Skeletal muscle satellite cell (primary cell): ENCODE data around the gene MYH16.
"Not testable (repeated sequence)": the region's sequence is repeated elsewhere in the genome, so short reads cannot be mapped to it uniquely, and the experiment has no call there.

Experiments
- H3K27me3 ChIP-seq: 2 replicates; pipeline ENCODE4 v1.7.0; 2013; ENCODE audit warnings: low read length; ENCODE audit not compliant: control insufficient read depth, insufficient read depth
- H3K36me3 ChIP-seq: 2 replicates; pipeline ENCODE4 v1.7.0; 2013; ENCODE audit warnings: mild to moderate bottlenecking, control low read depth, low read length; ENCODE audit not compliant: insufficient read depth
- H3K4me1 ChIP-seq: 2 replicates; pipeline ENCODE4 v1.7.0; 2013; ENCODE audit warnings: low read length; ENCODE audit not compliant: control insufficient read depth, insufficient read depth
- H3K4me2 ChIP-seq: 2 replicates; pipeline ENCODE4 v1.7.0; 2013; ENCODE audit warnings: mild to moderate bottlenecking, low read length
- H3K4me3 ChIP-seq: 2 replicates; pipeline ENCODE4 v1.7.0; 2013; ENCODE audit warnings: low read length
- H3K9ac ChIP-seq: 2 replicates; pipeline ENCODE4 v1.7.0; 2013; ENCODE audit warnings: mild to moderate bottlenecking, low read depth, low read length, moderate library complexity
- H3K9me3 ChIP-seq: replicated peaks from 2 replicates; pipeline ENCODE4 v1.7.0; 2013; ENCODE audit warnings: mild to moderate bottlenecking, control low read depth, low read length

Gene MYH16

DNA sequence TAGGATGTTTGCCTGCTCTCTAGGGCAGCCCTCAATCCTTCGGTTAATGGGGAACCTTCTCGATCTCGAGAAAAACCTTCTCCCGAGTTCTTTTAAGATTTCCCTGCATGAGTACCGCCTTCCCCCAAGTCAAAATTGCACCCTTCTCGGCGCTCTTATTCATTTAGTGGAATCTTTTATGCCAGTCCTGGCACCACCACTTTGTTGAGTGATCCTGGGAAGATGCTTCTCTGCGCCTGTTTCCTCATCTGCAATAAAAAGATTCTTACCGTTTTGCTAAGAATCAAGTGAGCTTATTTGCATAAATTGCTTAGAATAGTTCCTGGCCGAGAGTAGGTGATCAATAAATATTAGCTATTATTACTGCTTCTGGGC, 53.8 kb downstream of the MYH16 start:
- Histone ChIP-seq H3K9me3 (no peaks in the 10 kb centered on the region), H3K27me3 (no peaks in the 10 kb centered on the region), H3K4me2 (peak overlapping the region; percentile 85), H3K36me3 (peaks cover 6% of the 10 kb centered on the region), H3K4me3 (peak overlapping the region; percentile 90), H3K4me1 (peaks cover 41% of the 10 kb centered on the region), H3K9ac (peak overlapping the region; percentile 98)

DNA sequence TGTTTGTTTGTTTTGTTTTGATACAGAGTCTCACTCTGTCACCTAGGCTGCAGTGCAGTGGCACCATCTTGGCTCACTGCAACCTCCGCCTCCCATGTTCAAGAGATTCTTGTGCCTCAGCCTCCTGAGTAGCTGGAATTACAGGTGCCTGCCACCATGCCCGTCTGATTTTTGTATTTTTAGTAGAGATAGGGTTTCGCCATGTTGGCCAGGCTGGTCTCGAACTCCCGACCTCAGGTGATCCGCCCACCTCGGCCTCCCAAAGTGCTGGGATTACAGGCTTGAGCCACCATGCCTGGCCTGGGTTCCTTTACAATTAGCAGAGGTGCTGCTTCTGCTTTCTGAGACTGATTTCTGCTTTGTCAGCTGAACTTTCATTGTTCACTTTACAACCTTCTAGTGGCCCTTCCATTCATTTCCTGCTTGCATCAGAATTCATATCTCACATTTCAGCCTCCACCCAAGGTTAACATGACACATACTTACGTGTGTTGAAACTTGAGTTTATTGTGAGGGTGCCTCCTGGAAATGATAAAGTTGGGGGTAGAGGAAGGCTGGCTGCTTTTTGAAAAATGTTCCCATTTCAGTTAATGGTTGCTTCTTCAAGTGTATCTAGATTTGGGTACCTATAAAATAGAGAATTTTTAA, 57.8 kb downstream of the MYH16 start:
- H3K9me3 ChIP-seq, H3K27me3 ChIP-seq: not testable (repeated sequence)
- H3K4me1 ChIP-seq = peaks cover 39% of the 10 kb centered on the region
- peak overlapping the region; percentile 74 for H3K4me2 ChIP-seq
- H3K36me3 ChIP-seq = peaks cover 19% of the 10 kb centered on the region
- H3K4me3 ChIP-seq = peak overlapping the region; percentile 46
- H3K9ac ChIP-seq = peak overlapping the region; percentile 53

DNA sequence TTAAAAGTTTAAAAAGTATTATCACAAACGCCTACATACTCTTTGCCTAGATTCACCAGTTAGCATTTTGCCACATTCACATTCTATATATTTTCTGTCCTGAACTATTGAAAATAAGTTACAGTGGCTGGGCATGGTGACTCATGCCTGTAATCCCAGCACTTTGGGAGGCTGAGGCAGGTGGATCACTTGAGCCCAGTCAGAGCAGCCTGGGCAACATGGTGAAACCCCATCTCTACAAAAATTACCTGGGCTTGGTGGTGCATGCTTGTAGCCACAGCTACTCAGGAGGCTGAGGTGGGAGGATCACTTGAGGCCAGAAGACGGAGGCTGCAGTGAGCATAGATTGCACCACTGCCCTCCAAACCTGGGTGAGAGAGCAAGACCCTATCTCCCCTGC, 58.4 kb downstream of the MYH16 start:
- Histone ChIP-seq H3K9me3 (no peaks in the 10 kb centered on the region), H3K4me2 (peak overlapping the region; percentile 74), H3K9ac (peak overlapping the region; percentile 3), H3K36me3 (peaks cover 22% of the 10 kb centered on the region), H3K4me1 (peaks cover 39% of the 10 kb centered on the region), H3K4me3 (peak overlapping the region; percentile 35), H3K27me3 (no peaks in the 10 kb centered on the region)

DNA sequence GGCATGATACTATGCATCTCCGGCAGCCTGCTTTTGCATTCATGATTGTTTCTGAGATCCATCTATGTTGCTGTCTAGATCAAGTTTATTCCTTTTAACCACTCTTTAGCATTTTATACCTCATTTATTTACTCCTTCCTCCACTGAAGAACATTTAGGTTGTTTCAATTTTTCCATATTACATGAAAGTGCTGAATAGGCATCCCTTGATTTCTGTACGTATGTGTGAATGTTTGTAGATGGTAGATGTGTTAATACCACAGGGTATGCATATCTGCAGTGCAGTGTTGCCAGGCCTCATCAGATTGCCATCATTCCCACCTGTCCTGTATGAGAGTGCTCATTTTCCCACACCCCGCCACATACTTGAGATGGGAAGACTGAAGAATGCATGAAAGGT, 67.0 kb downstream of the MYH16 start:
- H3K4me3 ChIP-seq = no peak overlapping the region
- H3K4me1 ChIP-seq = no peaks in the 10 kb centered on the region
- H3K27me3 ChIP-seq = no peaks in the 10 kb centered on the region
- H3K9ac ChIP-seq = no peak overlapping the region
- H3K9me3 ChIP-seq = no peaks in the 10 kb centered on the region
- H3K36me3 ChIP-seq = peaks cover 75% of the 10 kb centered on the region
- no peak overlapping the region for H3K4me2 ChIP-seq

DNA sequence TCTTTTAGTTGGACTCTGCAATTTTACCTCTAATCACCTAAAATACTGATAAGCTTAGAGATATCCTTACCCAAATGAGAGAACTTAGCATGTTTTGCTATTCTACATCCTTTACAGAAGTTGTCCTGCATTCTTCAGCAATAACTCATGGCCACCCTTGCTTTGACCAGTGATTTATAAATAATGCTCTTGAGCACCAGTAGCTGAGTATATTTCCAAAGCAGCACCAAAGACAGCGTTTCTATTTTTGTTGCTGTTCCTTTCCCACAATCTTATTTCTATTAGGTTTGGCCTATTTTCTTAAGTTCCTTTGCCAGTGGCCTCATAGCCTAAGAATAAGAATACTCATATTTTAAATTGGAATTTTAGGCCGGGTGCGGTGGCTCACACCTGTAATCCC, 68.0 kb downstream of the MYH16 start:
- Histone ChIP-seq H3K27me3 (no peaks in the 10 kb centered on the region), H3K4me3 (no peak overlapping the region), H3K36me3 (peaks cover 79% of the 10 kb centered on the region)

DNA sequence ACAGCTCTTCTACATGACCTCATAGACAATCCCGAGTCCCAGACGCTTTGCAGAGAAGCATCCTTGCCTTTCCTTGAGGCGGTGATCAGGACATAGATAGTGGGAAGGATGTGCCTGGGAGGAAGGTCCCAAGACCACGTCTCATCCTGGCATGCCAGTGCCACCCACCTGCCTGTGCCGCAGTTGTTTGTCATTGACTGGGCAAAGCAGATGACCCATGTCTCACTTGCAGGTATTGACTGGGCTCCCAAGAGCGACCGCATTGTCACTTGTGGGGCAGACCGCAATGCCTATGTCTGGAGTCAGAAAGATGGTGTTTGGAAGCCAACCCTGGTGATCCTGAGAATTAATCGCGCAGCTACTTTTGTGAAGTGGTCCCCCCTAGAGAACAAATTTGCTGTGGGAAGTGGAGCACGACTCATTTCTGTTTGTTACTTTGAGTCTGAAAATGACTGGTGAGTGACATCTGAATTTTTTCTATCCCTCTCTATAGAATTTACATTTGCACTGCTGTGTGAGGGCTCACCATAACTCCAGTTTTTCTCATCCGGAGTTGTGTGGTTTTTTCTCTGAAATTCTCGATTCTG, 71.5 kb downstream of the MYH16 start:
- peaks cover 70% of the 10 kb centered on the region for H3K36me3 ChIP-seq
- no peak overlapping the region for H3K4me2 ChIP-seq
- no peaks in the 10 kb centered on the region for H3K9me3 ChIP-seq
- H3K27me3 ChIP-seq = no peaks in the 10 kb centered on the region
- no peak overlapping the region for H3K4me3 ChIP-seq
- no peaks in the 10 kb centered on the region for H3K4me1 ChIP-seq
- no peak overlapping the region for H3K9ac ChIP-seq

More for the DNA sequence above, 68.0 kb downstream of the MYH16 start:
- Histone ChIP-seq H3K4me1 (no peaks in the 10 kb centered on the region), H3K4me2 (no peak overlapping the region), H3K9ac (no peak overlapping the region), H3K9me3 (no peaks in the 10 kb centered on the region)

DNA sequence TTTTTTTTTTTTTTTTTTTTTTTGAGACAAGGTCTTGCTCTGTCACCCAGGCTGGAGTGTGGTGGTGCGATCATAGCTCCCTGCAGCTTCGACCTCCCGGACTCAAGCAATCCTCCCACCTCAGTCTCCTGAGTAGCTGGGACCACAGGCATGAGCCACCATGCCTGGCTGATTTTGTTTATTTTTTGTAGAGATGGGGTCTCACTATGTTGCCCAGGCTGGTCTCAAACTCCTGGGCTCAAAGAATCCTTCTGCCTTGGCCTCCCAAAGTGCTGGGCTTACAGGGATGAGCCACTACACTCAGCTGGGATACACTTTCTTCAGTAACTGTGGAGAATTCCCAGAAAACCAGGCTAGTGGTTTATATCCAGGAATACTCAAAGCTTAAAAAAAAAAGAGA, 78.0 kb downstream of the MYH16 start:
- not testable (repeated sequence) for H3K4me3 ChIP-seq
- H3K36me3 ChIP-seq = peaks cover 57% of the 10 kb centered on the region

DNA sequence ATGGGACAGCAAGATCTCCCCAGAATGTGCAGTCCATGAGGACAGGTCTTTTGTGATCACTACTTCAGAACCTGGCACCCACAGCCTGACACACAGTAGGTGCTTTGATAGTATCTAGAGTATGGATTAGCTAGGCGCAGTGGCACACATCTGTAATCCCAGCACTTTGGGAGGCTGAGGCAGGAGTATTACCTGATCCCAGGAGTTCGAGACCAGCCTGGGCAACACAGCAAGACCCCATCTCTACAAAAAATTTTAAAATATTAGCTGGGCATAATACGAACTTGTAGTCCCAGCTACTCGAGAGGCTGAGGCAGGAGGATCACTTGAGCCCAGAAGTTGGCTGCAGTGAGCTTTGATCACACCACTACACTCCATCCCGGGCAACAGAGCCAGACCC, 79.6 kb downstream of the MYH16 start:
- no peaks in the 10 kb centered on the region for H3K9me3 ChIP-seq
- H3K27me3 ChIP-seq = no peaks in the 10 kb centered on the region
- H3K4me2 ChIP-seq = no peak overlapping the region
- peaks cover 61% of the 10 kb centered on the region for H3K36me3 ChIP-seq
- no peak overlapping the region for H3K9ac ChIP-seq
- H3K4me1 ChIP-seq = no peaks in the 10 kb centered on the region
- no peak overlapping the region for H3K4me3 ChIP-seq

More for the DNA sequence above, 78.0 kb downstream of the MYH16 start:
- H3K9me3 ChIP-seq, H3K9ac ChIP-seq, H3K4me1 ChIP-seq, H3K27me3 ChIP-seq, H3K4me2 ChIP-seq: not testable (repeated sequence)

DNA sequence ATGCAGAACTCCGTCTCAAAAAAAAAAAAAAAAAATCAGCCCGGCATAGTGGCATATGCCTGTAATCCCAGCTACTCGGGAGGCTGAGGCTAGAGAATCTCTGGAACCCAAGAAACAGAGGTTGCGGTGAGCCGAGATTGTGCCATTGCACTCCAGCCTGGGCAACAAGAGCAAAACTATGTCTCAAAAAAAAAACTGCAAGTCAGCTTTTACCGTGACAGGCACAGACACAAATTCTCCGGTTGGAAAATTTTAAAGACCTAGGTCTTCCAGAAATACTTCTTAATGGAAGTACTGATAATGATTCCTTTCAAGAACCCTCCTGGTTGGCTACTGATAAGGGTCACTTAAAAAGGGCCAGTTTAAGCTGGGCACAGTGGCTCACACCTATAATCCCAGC, 82.5 kb downstream of the MYH16 start:
- Histone ChIP-seq H3K9ac (no peak overlapping the region), H3K4me3 (no peak overlapping the region), H3K9me3 (no peaks in the 10 kb centered on the region), H3K4me2 (no peak overlapping the region), H3K36me3 (peaks cover 60% of the 10 kb centered on the region), H3K4me1 (no peaks in the 10 kb centered on the region), H3K27me3 (no peaks in the 10 kb centered on the region)

DNA sequence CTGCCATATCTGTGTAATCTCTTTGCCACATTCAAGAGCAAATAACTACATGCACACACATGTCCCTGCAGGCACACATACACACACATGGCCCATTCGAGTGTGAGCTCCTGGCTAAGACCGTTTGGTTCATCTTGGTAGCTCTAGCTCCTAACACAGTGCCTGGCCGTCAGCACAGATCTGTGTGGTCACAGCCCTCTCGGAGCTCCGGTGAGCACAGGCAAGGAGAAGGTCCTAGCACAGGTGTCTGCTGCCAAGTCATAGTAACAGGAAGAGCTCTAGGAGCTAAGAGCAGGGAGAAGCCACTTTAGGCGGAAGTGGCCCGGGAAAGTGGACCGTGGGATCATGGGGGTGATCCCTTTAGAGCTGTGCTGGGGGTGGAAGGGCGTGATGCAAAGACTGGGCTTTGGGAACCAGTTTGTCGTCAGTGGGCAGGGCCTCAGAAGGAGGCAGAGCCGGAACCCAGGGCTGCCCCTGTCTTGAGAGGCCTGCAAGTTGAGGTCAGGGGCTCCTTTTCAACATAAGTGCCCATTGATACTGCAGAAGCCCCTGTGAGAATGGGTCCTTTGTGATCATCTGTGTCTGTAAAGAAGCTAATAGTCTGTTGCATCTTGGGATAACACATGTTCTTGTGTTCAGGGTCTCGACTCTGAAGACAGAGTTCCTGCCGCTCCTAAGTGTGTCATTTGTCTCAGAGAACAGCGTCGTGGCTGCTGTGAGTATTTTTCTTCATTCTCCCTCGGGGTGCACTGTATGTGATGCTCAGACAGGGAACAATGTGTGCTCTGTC, 85.3 kb downstream of the MYH16 start:
- Histone ChIP-seq H3K4me2 (no peak overlapping the region), H3K4me3 (no peak overlapping the region), H3K9me3 (no peaks in the 10 kb centered on the region), H3K36me3 (peaks cover 53% of the 10 kb centered on the region), H3K4me1 (no peaks in the 10 kb centered on the region), H3K27me3 (no peaks in the 10 kb centered on the region), H3K9ac (no peak overlapping the region)

DNA sequence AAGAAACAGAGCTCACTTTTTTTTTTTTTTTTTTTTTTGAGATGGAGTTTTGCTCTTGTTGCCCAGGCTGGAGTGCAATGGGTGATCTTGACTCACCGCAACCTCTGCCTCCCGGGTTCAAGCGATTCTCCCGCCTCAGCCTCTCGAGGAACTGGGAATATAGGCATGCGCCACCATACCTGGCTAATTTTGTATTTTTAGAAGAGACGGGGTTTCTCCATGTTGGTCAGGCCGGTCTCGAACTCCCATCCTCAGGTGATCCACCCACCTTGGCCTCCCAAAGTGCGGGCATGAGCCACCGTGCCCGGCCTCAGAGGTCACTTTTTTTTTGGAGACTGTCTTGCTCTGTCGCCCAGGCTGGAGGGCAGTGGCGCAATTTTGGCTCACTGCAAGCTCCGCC, 85.9 kb downstream of the MYH16 start:
- H3K4me1 ChIP-seq, H3K4me2 ChIP-seq, H3K27me3 ChIP-seq, H3K9me3 ChIP-seq, H3K4me3 ChIP-seq, H3K9ac ChIP-seq: not testable (repeated sequence)
- H3K36me3 ChIP-seq = peaks cover 58% of the 10 kb centered on the region
